HCT116 (cell line): Measurements from ENCODE around the gene NUMB.

Experiments
- CEBPB ChIP-seq: IDR thresholded peaks from 2 replicates; pipeline ENCODE4 v1.6.1; 2012; ENCODE audit warnings: low read depth
- CTCF ChIP-seq, 3 experiments: fragments of 200-600 bp in 1 of 3; sonication (generic) in 1 of 3; IDR thresholded peaks in 2 of 3; conservative IDR thresholded peaks in 1 of 3; 2 replicates each; pipeline ENCODE4 v1.5.1; 2012 to 2017; ENCODE audit warnings: low read depth in 2 of 3, low read length in 2 of 3, antibody characterized with exemption in 1 of 3, borderline replicate concordance in 1 of 3, control low read depth in 1 of 3, mild to moderate bottlenecking in 1 of 3, mixed read lengths in 1 of 3, mixed run types in 1 of 3, moderate library complexity in 1 of 3; ENCODE audit not compliant: insufficient read depth in 1 of 3
- EZH2 ChIP-seq: fragments of 200-600 bp; sonication (generic); IDR thresholded peaks from 2 replicates; pipeline ENCODE4 v1.6.1; 2017; ENCODE audit warnings: antibody characterized with exemption, mixed run types
- JUND ChIP-seq: IDR thresholded peaks from 2 replicates; pipeline ENCODE4 v1.6.1; 2012
- POLR2A ChIP-seq: IDR thresholded peaks from 2 replicates; pipeline ENCODE4 v1.7.0; 2011; ENCODE audit warnings: borderline replicate concordance; ENCODE audit not compliant: insufficient read depth, insufficient read length; ENCODE audit errors: extremely low read depth
- RAD21 ChIP-seq: IDR thresholded peaks from 2 replicates; pipeline ENCODE4 v1.6.1; 2012; ENCODE audit warnings: low read depth, mild to moderate bottlenecking
- SIN3A ChIP-seq: IDR thresholded peaks from 2 replicates; pipeline ENCODE4 v1.6.1; 2012; ENCODE audit warnings: low read depth
- SRF ChIP-seq: IDR thresholded peaks from 2 replicates; pipeline ENCODE4 v1.6.1; 2012; ENCODE audit warnings: low read depth

- TF ChIP-seq EZH2 = no peak
- no peak for TF ChIP-seq CEBPB
- no peak for TF ChIP-seq POLR2A
- TF ChIP-seq SRF = no peak
- no peak for TF ChIP-seq SIN3A
- no peak for TF ChIP-seq JUND
- TF ChIP-seq CTCF (IDR thresholded peaks at IDR 0.05 in 2 of 3, conservative IDR thresholded peaks at IDR 0.05 in 1 of 3; ENCODE audit: borderline replicate concordance in 1 of 3, insufficient read depth in 1 of 3, low read depth in 2 of 3, low read length in 2 of 3) = no peak
- TF ChIP-seq RAD21 = no peak
Observed at GRCh38 chr14:73287071-73287470, 171.3 kb downstream of the NUMB start.
